IMR-90 (cell line): ENCODE results near the gene CDH2. TPM values are rescaled to one million over a fixed set of nuclear protein-coding genes. Genes with fewer than 3 reads are reported as not detected.

Source experiments
- ATAC-seq: fragments of 200-7000 bp; cut with Tn5 transposase; 2 replicates; pipeline ENCODE4 v1.9.1; 2020; ENCODE audit warnings: low read depth, mild to moderate bottlenecking, moderate library complexity
- BruUV-seq: library from RNA; stranded (reverse); fragments of 400-500 nt; replicated peaks from 2 replicates; lab custom pipeline; 2021; lab: Mats Ljungman, UMichigan
- CTCF ChIA-PET: fragments of 300-600 bp; formaldehyde crosslinking; extraction: SDS; loops from one replicate; lab custom pipeline; 2021; ENCODE audit warnings: antibody characterized with exemption; lab: Yijun Ruan, JAX
- POLR2A ChIA-PET: fragments of 300-600 bp; sonication (Branson Sonifier 250); formaldehyde crosslinking; loops from one replicate; lab custom pipeline; 2022; ENCODE audit warnings: antibody characterized with exemption; ENCODE audit not compliant: unreplicated experiment; lab: Charles Lee
- DNase-seq: peaks from one replicate; pipeline ENCODE4 v3.0.0; 2013
- H2AFZ ChIP-seq: replicated peaks from 2 replicates; pipeline ENCODE3; 2013; ENCODE audit warnings: low read length, mild to moderate bottlenecking; ENCODE audit not compliant: poor library complexity
- H2AK5ac ChIP-seq: 2 replicates; pipeline ENCODE4 v1.6.1; 2013; ENCODE audit warnings: low read depth, low read length, inconsistent platforms
- H2AK9ac ChIP-seq: replicated peaks from 2 replicates; pipeline ENCODE3; 2013; ENCODE audit warnings: mild to moderate bottlenecking, low read depth, low read length, moderate library complexity; ENCODE audit not compliant: poor library complexity
- H2BK120ac ChIP-seq: 2 replicates; pipeline ENCODE4 v1.6.1; 2013; ENCODE audit warnings: low read depth, low read length, inconsistent platforms
- H2BK15ac ChIP-seq: 3 replicates; pipeline ENCODE4 v1.6.1; 2013; ENCODE audit warnings: low read depth, low read length, inconsistent platforms
- H2BK20ac ChIP-seq: 2 replicates; pipeline ENCODE4 v1.6.1; 2013; ENCODE audit warnings: low read depth, mild to moderate bottlenecking, inconsistent platforms, low read length, moderate library complexity
- H2BK5ac ChIP-seq: 2 replicates; pipeline ENCODE4 v1.6.1; 2013; ENCODE audit warnings: mild to moderate bottlenecking, low read depth, low read length, inconsistent platforms; ENCODE audit not compliant: poor library complexity, severe bottlenecking
- H3K14ac ChIP-seq: replicated peaks from 2 replicates; pipeline ENCODE4 v1.6.1; 2013; ENCODE audit warnings: low read depth, low read length, inconsistent platforms
- H3K18ac ChIP-seq: 2 replicates; pipeline ENCODE4 v1.6.1; 2013; ENCODE audit warnings: low read depth, low read length, control low read depth
- H3K23ac ChIP-seq: 2 replicates; pipeline ENCODE4 v1.6.1; 2013; ENCODE audit warnings: low read depth, low read length, inconsistent platforms
- H3K27ac ChIP-seq: 2 replicates; pipeline ENCODE4 v1.5.1; 2013; ENCODE audit warnings: mild to moderate bottlenecking, control low read depth, low read length; ENCODE audit not compliant: insufficient read depth
- H3K27me3 ChIP-seq: 2 replicates; pipeline ENCODE4 v1.6.1; 2013; ENCODE audit warnings: low read length; ENCODE audit not compliant: control insufficient read depth, insufficient read depth
- H3K36me3 ChIP-seq: 2 replicates; pipeline ENCODE4 v1.6.1; 2013; ENCODE audit warnings: low read length, mixed read lengths; ENCODE audit not compliant: control insufficient read depth, insufficient read depth
- H3K4ac ChIP-seq: 2 replicates; pipeline ENCODE4 v1.6.1; 2013; ENCODE audit warnings: low read depth, low read length, inconsistent platforms
- H3K4me1 ChIP-seq: 2 replicates; pipeline ENCODE4 v1.6.1; 2013; ENCODE audit warnings: low read length, mixed read lengths; ENCODE audit not compliant: control insufficient read depth, insufficient read depth
- H3K4me2 ChIP-seq: 2 replicates; pipeline ENCODE4 v1.6.1; 2013; ENCODE audit warnings: low read depth, mild to moderate bottlenecking, control low read depth, low read length, moderate library complexity
- H3K4me3 ChIP-seq: 2 replicates; pipeline ENCODE4 v1.5.1; 2013; ENCODE audit warnings: low read depth, mild to moderate bottlenecking, control low read depth, low read length, moderate library complexity; ENCODE audit not compliant: insufficient read depth
- H3K56ac ChIP-seq: 2 replicates; pipeline ENCODE4 v1.6.1; 2013; ENCODE audit warnings: low read length, inconsistent platforms; ENCODE audit not compliant: insufficient read depth; ENCODE audit errors: extremely low read depth
- H3K79me1 ChIP-seq, 2 experiments: 2 replicates each; pipeline ENCODE4 v1.6.1; 2013; ENCODE audit warnings: low read length in 2 of 2, inconsistent platforms in 1 of 2, low read depth in 1 of 2
- H3K9ac ChIP-seq: 2 replicates; pipeline ENCODE4 v1.6.1; 2013; ENCODE audit warnings: low read depth, low read length, control low read depth
- H3K9me1 ChIP-seq: 2 replicates; pipeline ENCODE4 v1.6.1; 2013; ENCODE audit warnings: low read length, inconsistent platforms; ENCODE audit not compliant: insufficient read depth
- H3K9me3 ChIP-seq: 2 replicates; pipeline ENCODE4 v1.6.1; 2013; ENCODE audit warnings: low read length; ENCODE audit not compliant: control insufficient read depth, insufficient read depth
- H4K20me1 ChIP-seq: 2 replicates; pipeline ENCODE4 v1.6.1; 2013; ENCODE audit warnings: low read length, inconsistent platforms; ENCODE audit not compliant: insufficient read depth
- H4K5ac ChIP-seq: 2 replicates; pipeline ENCODE4 v1.6.1; 2013; ENCODE audit warnings: mild to moderate bottlenecking, low read depth, low read length, control low read depth
- H4K8ac ChIP-seq, 2 experiments: 2 replicates each; pipeline ENCODE4 v1.6.1; 2013; ENCODE audit warnings: low read depth in 2 of 2, low read length in 2 of 2, control low read depth in 1 of 2, inconsistent platforms in 1 of 2
- H4K91ac ChIP-seq: 2 replicates; pipeline ENCODE4 v1.6.1; 2013; ENCODE audit warnings: low read depth, low read length, inconsistent platforms; ENCODE audit not compliant: insufficient read depth
- MAZ ChIP-seq: IDR thresholded peaks from 2 replicates; pipeline ENCODE4 v1.6.1; 2012; ENCODE audit warnings: low read depth, mild to moderate bottlenecking, low read length, improper control_type of control experiment, moderate library complexity, borderline replicate concordance
- SMC3 ChIP-seq: fragments of 150-350 bp; IDR thresholded peaks from 2 replicates; pipeline ENCODE4 v1.6.1; 2016; ENCODE audit warnings: low read depth, mild to moderate bottlenecking, antibody characterized with exemption, low read length, moderate library complexity
- dilution Hi-C: fragments of 300-500 bp; cut with HindIII; formaldehyde crosslinking; loops from one replicate; pipeline ENCODE4 v1.14.3; 2018; ENCODE audit warnings: low sequenced_read_pairs; ENCODE audit not compliant: unreplicated experiment
- in situ Hi-C: fragments of 300-500 bp; cut with MboI; formaldehyde crosslinking; loops from 3 replicates; pipeline ENCODE4 v1.14.3; 2019; ENCODE audit warnings: low sequenced_read_pairs, inconsistent platforms, mixed read lengths
- intact Hi-C: fragments of 100-400 bp; cut with micrococcal nuclease; formaldehyde crosslinking; loops from 2 replicates; pipeline ENCODE4 v1.10.0; 2022
- polyA plus RNA-seq, 3 experiments: library from polyadenylated mRNA; depleted of rRNA; stranded (reverse); fragments of >200 nt; gene quantifications; 2 replicates each; pipeline ENCODE4 v1.2.3, GENCODE V29; 2012; ENCODE audit warnings: low replicate concordance in 1 of 3
- total RNA-seq: library from RNA; depleted of rRNA; stranded (reverse); fragments of >200 nt; gene quantifications from 2 replicates; pipeline ENCODE4 v1.2.3, GENCODE V29; 2012
- TF ChIP-seq, protein P1 (sequence below): conservative IDR thresholded peaks from 2 replicates; pipeline ENCODE4 v1.5.1; 2012; ENCODE audit warnings: mild to moderate bottlenecking, low read depth, low read length, improper control_type of control experiment

The CDH2 gene
- total and polyA plus RNA-seq, 2 of the 4 experiments (the other 2 are of a cell fraction): 55.6 to 111 TPM

DNA sequence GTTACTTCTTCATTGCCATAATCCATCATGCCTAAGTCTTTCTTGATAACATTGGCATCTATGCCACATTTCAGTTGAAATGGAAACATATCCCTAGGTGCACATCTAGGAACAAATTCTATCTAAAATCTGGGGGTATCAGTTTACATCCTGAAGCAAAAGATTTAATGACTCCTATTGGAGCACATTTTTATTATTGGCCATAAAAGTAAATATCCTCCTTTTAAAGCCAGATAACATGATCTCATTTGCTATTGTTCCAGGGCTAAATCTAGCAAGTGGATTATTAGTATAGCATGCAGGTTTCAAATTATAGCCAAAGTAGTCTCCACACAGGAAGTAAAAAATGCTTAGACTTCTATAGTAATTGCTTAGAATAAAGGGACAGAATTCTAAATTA is 193.2 kb downstream of the CDH2 start:
- H2AFZ ChIP-seq: no peak overlapping the region
- CTCF ChIA-PET: no interaction called here
- dilution Hi-C loops: no loop called here

More for the DNA sequence above, 193.2 kb downstream of the CDH2 start:
- Histone ChIP-seq H3K4me1 (no peaks in the 10 kb centered on the region), H2BK15ac (no peak overlapping the region), H4K5ac (no peak overlapping the region), H3K27me3 (no peaks in the 10 kb centered on the region), H3K4me2 (no peak overlapping the region), H3K56ac (no peak overlapping the region), H4K8ac (no peak overlapping the region; a peak in 1 of 4 replicates), H2BK120ac (no peak overlapping the region), H3K79me1 (peaks cover 0 to 5% of the 10 kb centered on the region in 2 experiments; a peak in 1 of 4 replicates), H3K23ac (no peak overlapping the region), H3K4me3 (no peak overlapping the region), H4K20me1 (no peaks in the 10 kb centered on the region), H3K9me3 (no peaks in the 10 kb centered on the region), H3K36me3 (peaks cover 7% of the 10 kb centered on the region; the same call in 1 of the 2 replicates), H2BK5ac (no peak overlapping the region), H3K4ac (no peak overlapping the region), H4K91ac (no peak overlapping the region), H2AK9ac (no peak overlapping the region), H3K27ac (no peak overlapping the region), H3K9ac (no peak overlapping the region), H3K14ac (no peak overlapping the region), H3K9me1 (no peaks in the 10 kb centered on the region), H3K18ac (no peak overlapping the region), H2BK20ac (no peak overlapping the region), H2AK5ac (no peak overlapping the region)
- BruUV-seq: no TSS peak
- POLR2A ChIA-PET: no interaction called here
- intact Hi-C loops (no loop called here), in situ Hi-C loops (no loop called here)
- DNase-seq: no peak
- no peak for ATAC-seq
- TF ChIP-seq SMC3: no peak
- TF ChIP-seq, protein P1, sequence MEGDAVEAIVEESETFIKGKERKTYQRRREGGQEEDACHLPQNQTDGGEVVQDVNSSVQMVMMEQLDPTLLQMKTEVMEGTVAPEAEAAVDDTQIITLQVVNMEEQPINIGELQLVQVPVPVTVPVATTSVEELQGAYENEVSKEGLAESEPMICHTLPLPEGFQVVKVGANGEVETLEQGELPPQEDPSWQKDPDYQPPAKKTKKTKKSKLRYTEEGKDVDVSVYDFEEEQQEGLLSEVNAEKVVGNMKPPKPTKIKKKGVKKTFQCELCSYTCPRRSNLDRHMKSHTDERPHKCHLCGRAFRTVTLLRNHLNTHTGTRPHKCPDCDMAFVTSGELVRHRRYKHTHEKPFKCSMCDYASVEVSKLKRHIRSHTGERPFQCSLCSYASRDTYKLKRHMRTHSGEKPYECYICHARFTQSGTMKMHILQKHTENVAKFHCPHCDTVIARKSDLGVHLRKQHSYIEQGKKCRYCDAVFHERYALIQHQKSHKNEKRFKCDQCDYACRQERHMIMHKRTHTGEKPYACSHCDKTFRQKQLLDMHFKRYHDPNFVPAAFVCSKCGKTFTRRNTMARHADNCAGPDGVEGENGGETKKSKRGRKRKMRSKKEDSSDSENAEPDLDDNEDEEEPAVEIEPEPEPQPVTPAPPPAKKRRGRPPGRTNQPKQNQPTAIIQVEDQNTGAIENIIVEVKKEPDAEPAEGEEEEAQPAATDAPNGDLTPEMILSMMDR: no peak
- no peak for TF ChIP-seq MAZ
